Measurements from ENCODE around the gene SOX2.

Gene SOX2

DNA sequence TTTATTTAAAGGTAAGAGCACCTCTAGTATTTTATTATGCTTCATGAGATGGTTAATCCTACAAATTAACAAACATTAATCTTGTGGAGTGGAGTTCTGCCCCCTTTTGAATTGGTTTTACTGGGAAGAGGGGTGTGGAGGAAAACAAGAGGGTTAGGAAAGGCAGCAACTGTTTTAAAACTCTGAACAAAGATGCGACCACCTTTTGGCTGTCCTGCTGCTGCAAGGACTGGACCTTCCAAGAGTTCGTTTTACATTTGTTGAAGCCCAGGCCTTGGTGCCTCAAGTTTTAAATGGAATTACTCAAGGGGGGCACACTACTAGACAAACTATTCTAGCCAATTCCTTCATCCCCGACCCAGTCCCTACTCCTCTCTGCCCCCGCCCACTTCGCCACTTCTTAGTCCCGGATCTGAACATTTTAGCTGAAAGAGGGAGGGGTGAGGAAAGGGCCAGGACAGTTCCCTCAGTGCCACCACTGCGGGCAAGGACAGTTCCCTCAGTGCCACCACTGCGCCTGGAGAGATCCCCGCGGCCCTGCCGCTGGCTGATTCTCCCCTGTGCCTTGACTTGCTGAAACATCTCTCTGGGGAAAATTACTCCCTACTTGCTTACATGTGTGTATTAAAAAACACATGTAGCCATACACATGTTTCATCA is 11.2 kb downstream of the SOX2 start:
- DNase-seq (ENCODE audit: low read depth, low spot score): no peak

- no peak for DNase-seq (ENCODE audit: low read depth, low spot score)
Observed at GRCh38 chr3:181723625-181724191, 12.0 kb downstream of the SOX2 start.

DNA sequence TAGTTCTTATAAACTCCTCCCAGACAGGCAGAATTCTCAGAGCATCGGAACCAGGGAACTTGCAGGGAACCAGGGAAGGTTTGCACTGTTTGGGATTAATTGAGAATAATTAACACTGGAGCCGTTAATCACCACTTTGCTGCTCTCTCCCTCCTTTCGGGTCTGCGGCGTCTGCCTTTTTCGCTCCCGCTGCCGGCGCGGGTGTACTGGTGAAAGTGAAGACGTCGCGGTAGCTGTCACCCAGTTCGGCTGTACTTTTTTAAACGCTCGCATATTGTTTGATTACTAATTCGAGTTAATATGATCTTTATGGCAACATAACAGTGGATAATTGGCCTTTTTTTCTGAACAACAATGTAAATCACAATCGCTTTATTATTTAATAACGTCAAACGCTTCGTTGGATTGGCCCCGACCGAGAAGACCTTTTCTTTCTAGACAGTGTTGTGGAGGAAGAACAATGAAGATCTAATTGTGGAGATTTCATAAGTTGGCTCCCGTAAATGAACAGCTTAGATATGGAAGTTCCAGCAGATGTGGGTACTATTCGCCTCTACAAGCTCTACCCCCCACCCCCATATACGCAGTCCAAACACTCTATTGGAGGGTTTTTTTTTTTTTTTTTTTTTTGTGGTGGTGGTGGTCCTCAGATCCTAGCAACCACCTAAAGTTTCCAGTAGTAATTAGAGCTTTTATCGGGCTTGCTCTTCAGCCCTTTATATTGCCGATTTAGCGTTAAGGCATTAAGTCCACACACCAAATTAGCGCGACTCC is 12.7 kb downstream of the SOX2 start:
- DNase-seq (ENCODE audit: low read depth, low spot score): no peak

- DNase-seq (ENCODE audit: low read depth, low spot score): no peak
Observed at GRCh38 chr3:181725131-181725731, 13.5 kb downstream of the SOX2 start.

GRCh38 chr3:181725830-181726229 is 14.1 kb downstream of the SOX2 start:
- no peak for DNase-seq (ENCODE audit: low read depth, low spot score)

GRCh38 chr3:181726351-181727330 is 14.9 kb downstream of the SOX2 start:
- no peak for DNase-seq (ENCODE audit: low read depth, low spot score)

- no peak for DNase-seq (ENCODE audit: low read depth, low spot score)
Observed at GRCh38 chr3:181727341-181728032, 15.8 kb downstream of the SOX2 start.

DNA sequence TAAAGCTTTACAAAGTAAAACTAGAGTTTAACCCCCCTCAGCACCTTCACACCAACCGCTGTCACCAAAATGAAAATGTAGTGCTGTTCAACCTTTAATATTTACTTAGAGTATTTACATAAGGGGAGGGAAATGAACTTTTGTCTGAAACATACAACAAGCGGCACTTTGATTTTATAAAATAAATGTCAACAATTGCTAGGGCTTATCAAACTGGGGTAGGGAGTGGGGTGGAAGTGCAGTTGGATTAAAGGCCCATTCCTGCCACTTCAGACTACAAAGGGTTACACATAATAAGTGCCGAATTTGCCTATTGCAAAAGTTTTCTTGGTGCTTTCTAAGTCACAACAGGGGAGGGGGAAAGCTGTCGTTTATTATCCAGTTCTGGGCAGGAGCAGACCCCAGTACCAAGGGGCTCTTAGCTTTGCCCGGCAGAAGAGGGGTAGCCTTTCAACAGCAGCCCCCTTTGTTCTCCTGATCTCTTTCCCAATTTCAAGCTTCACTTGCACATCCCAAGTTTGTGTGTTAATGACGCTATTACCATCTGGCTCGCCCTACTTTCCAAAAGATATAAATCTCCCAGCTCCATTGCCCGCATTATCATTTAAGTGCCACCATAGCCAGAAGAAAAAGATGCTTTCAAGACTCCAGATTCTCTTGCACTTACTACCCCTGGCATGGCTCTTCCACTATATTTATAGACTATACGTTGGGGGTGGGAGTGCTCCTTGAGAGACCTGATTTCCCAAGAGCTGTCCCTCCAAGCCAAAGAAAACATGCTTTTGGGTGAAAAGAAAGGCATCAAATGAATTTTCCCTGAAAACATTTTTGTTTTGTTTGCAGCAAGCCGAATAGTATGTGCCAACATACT is 17.0 kb downstream of the SOX2 start:
- no peak for DNase-seq (ENCODE audit: low read depth, low spot score)

GRCh38 chr3:181729341-181729869 is 17.7 kb downstream of the SOX2 start:
- no peak for DNase-seq (ENCODE audit: low read depth, low spot score)

GRCh38 chr3:181730316-181730715 is 18.6 kb downstream of the SOX2 start:
- no peak for DNase-seq (ENCODE audit: low read depth, low spot score)

- DNase-seq (ENCODE audit: low read depth, low spot score): no peak
Observed at GRCh38 chr3:181730934-181731333, 19.2 kb downstream of the SOX2 start.

DNA sequence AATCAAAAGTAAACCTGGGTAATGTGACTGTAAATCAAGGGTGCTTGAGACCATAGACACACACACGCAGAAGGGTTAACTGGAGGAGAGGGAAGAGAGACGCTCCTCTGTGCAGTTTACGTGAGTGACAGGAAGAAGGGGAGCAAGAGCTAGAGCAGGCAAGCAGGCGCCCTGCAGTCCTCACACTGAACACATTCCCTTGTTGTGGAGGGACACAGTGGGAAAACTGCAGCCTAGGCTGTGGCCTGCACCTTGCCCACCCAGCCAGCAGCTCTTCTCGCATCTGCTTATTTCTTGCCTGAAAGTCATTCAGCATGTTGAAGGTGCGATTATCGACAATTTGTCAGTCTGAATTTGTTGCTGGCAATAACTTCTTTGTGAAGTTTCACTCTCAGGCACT is 24.2 kb downstream of the SOX2 start:
- DNase-seq (ENCODE audit: low read depth, low spot score): no peak

DNA sequence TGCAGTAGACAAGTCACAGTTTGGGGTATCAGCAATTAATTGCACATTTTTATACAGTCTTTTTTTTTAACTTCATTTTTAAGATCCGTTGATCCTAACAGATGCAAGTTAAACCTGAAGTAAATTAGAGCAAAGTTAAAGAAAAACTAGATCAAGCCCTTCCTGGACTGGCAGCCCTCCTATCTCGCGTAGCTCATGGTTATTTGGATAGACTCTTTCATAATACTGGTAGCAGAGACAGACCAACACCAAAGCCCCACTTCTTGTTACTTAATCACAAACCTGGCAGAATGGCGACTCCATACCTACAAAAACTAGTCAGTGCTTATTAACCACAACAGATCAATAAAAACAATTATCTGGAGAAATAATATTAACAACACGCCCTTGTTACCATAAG is 26.8 kb downstream of the SOX2 start:
- no peak for DNase-seq (ENCODE audit: low read depth, low spot score)

GRCh38 chr3:181739628-181740027 is 27.9 kb downstream of the SOX2 start:
- DNase-seq (ENCODE audit: low read depth, low spot score): no peak

DNA sequence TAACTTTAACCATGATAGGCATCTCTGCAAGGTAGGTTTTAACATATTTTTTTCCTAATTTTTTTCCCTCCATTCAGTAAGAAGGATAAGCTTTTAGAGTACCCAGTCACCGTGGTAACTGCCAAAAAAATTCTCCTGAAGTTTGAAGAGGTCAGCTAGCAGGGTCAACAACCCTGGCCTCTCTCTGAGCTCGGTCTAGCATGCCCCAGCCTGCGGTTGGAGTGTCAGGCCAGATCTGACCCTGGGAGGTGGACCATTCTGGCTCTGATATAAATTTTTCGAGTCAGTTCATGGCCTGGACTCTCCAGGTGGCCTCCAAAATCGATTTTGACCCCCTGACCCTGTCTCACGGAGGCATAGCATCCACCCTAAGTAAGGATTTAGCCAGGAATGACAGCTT is 29.7 kb downstream of the SOX2 start:
- no peak for DNase-seq (ENCODE audit: low read depth, low spot score)

- DNase-seq (ENCODE audit: low read depth, low spot score): no peak
Observed at GRCh38 chr3:181752202-181752671, 40.5 kb downstream of the SOX2 start.

DNA sequence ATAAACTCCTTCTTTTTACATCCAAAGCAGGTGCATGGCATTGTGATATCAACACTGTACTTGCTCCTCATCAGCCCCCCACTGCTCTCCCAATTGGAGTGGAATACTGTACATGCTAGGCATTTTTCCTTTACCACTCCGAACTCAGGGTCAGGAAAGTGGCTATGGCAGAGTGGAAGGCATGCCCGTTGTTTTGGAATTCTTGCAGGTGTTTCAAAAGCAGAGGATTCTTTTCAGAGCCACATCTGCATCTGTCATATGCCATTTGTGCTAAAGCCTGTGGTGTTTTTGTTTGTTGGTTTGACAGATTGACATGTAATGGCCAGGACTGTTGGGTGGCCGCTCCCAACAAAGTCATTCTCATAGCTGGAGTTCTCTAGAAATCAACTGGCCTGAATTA is 41.7 kb downstream of the SOX2 start:
- DNase-seq (ENCODE audit: low read depth, low spot score): no peak

DNA sequence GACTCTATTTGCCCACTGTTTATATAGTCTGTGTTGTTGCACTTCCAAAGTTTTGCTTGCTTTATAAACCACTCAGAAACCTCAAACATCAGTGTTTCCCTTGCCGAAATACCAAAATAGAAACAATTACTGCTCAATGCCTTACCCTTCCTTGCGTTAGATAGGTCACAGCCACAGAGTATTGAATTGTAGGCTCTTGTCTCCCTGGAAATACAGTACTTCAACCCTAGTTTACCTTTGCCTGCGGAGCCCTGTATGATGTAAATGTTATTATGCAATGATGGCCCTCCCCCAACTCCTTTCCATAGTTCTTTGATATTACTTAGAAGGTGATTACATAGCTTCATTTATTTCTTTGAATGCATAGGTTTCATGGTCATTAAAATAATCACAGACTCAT is 44.2 kb downstream of the SOX2 start:
- no peak for DNase-seq (ENCODE audit: low read depth, low spot score)

- no peak for DNase-seq (ENCODE audit: low read depth, low spot score)
Observed at GRCh38 chr3:181756645-181757297, 45.0 kb downstream of the SOX2 start.
